HG03064 (cell line): Measurements from ENCODE around the gene GAS2L3.
"Not testable (repeated sequence)": the region's sequence is repeated elsewhere in the genome, so short reads cannot be mapped to it uniquely, and the experiment has no call there.

Experiments used
- ATAC-seq: cut with Tn5 transposase; IDR thresholded peaks from one replicate; pipeline ENCODE4 v1.9.1; 2021; ENCODE audit warnings: low read depth; ENCODE audit not compliant: unreplicated experiment

The GAS2L3 gene

GRCh38 chr12:100573292-100574186 is at the start of gene GAS2L3:
Gene GAS2L3, plus strand, starts transcription at chr12:100573684. Its CDS starts 21,221 bp downstream, at chr12:100594905.
- ATAC-seq: peak; percentile 98

- ATAC-seq: no peak
Observed at GRCh38 chr12:100528034-100528433, 45.5 kb upstream of the GAS2L3 start.

GRCh38 chr12:100528471-100529127 is 44.9 kb upstream of the GAS2L3 start:
- no peak for ATAC-seq

GRCh38 chr12:100529756-100530350 is 43.6 kb upstream of the GAS2L3 start:
- no peak for ATAC-seq

GRCh38 chr12:100533376-100533775 is 40.1 kb upstream of the GAS2L3 start:
- ATAC-seq: no peak

GRCh38 chr12:100534625-100535227 is 38.8 kb upstream of the GAS2L3 start:
- ATAC-seq: no peak

- no peak for ATAC-seq
Observed at GRCh38 chr12:100539202-100539601, 34.3 kb upstream of the GAS2L3 start.

GRCh38 chr12:100544165-100544564 is 29.3 kb upstream of the GAS2L3 start:
- ATAC-seq: no peak

- no peak for ATAC-seq
Observed at GRCh38 chr12:100545092-100545491, 28.4 kb upstream of the GAS2L3 start.

GRCh38 chr12:100553936-100554335 is 19.5 kb upstream of the GAS2L3 start:
- no peak for ATAC-seq

GRCh38 chr12:100554608-100555077 is 18.8 kb upstream of the GAS2L3 start:
- ATAC-seq: no peak

GRCh38 chr12:100555722-100556121 is 17.8 kb upstream of the GAS2L3 start:
- ATAC-seq: no peak

- no peak for ATAC-seq
Observed at GRCh38 chr12:100557357-100557756, 16.1 kb upstream of the GAS2L3 start.

GRCh38 chr12:100559261-100559660 is 14.2 kb upstream of the GAS2L3 start:
- ATAC-seq: not testable (repeated sequence)

- ATAC-seq: no peak
Observed at GRCh38 chr12:100564090-100564489, 9.4 kb upstream of the GAS2L3 start.

- ATAC-seq: no peak
Observed at GRCh38 chr12:100564905-100565467, 8.5 kb upstream of the GAS2L3 start.

GRCh38 chr12:100565987-100566545 is 7.4 kb upstream of the GAS2L3 start:
- ATAC-seq: no peak

GRCh38 chr12:100566887-100567637 is 6.4 kb upstream of the GAS2L3 start:
- ATAC-seq: peak; percentile 91

GRCh38 chr12:100567945-100568344 is 5.5 kb upstream of the GAS2L3 start:
- peak; percentile 7 for ATAC-seq
